Astrocyte of the spinal cord (primary cell): ENCODE results near the gene ITGA11.

Experiments used
- DNase-seq: peaks from one replicate; pipeline ENCODE4 v3.0.0; 2011; ENCODE audit warnings: low read depth, low spot score
- H3K4me3 ChIP-seq: 2 replicates; pipeline ENCODE4 v1.5.1; 2011; ENCODE audit warnings: low read depth, mild to moderate bottlenecking, low read length, moderate library complexity
- CTCF ChIP-seq: IDR thresholded peaks from 2 replicates; pipeline ENCODE4 v1.5.1; 2012; ENCODE audit warnings: low read depth, mild to moderate bottlenecking, low read length, inconsistent platforms
- in situ Hi-C: cut with HindIII; loops from 2 replicates; pipeline ENCODE4 v1.10.0; 2017; ENCODE audit warnings: low sequenced_read_pairs

ITGA11 gene

DNA sequence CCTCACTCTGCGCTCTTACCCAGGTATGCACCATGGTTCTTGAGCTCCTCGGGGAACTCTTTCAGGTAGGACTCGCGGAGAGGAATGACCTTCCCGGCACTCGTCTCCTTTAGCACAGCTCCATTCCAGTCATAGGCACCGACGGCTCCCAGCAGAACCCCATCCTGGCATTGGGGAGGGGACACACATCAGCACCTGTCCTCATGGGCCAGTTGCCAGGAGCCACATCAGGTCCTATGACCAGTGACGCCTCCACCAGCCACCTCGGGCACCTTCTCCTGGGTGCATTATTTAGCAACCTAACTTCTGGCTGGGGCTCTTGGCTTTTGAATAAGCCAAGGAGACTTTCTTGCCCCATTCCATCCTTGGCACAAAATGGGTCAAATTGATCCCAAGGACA is 92.5 kb downstream of the ITGA11 start:
- in situ Hi-C loops: no loop called here
- TF ChIP-seq CTCF: no peak
- no peak overlapping the region for H3K4me3 ChIP-seq
- no peak for DNase-seq

- in situ Hi-C loops: no loop called here
- H3K4me3 ChIP-seq: no peak overlapping the region
- no peak for DNase-seq
- TF ChIP-seq CTCF: no peak
These were observed 94.1 kb downstream of the ITGA11 start for GRCh38 chr15:68337826-68338225.

DNA sequence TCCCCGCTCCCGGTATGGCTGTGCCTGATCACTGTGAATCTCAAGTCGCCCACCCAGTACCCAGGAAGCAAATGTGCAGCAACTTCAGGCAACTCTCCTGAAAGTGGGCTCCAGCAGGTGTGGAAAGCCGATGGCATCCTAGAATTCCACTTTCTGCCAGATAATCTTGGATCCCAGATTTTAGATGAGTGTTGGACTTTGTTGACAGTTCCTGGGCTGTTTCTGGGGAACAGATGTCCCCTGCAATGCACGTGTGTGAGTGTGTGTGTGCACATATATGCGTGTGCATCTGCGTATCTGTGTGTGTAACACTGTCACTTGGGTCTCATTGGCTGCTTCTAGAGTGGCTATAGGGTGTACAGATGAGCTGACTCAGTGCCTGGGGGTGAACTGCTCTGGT is 95.4 kb downstream of the ITGA11 start:
- TF ChIP-seq CTCF: no peak

GRCh38 chr15:68335655-68336054 is 96.3 kb downstream of the ITGA11 start:
- TF ChIP-seq CTCF: no peak
- DNase-seq: no peak
- no peak overlapping the region for H3K4me3 ChIP-seq
- in situ Hi-C loops: no loop called here

More for the DNA sequence above, 95.4 kb downstream of the ITGA11 start:
- no peak for DNase-seq
- H3K4me3 ChIP-seq: no peak overlapping the region
- in situ Hi-C loops: no loop called here

- in situ Hi-C loops: no loop called here
- no peak for TF ChIP-seq CTCF
- H3K4me3 ChIP-seq: no peak overlapping the region
- no peak for DNase-seq
These were observed 96.7 kb downstream of the ITGA11 start for GRCh38 chr15:68335251-68335650.

- in situ Hi-C loops: no loop called here
- no peak for TF ChIP-seq CTCF
- DNase-seq: peak; percentile 58
- no peak overlapping the region for H3K4me3 ChIP-seq
These were observed 97.3 kb downstream of the ITGA11 start for GRCh38 chr15:68334661-68335124.

- no peak overlapping the region for H3K4me3 ChIP-seq
- peak; percentile 46 for DNase-seq
- in situ Hi-C loops: no loop called here
- TF ChIP-seq CTCF: no peak
These were observed 98.0 kb downstream of the ITGA11 start for GRCh38 chr15:68333775-68334470.
